Activated B cell treated with CpG ODN at 0.5 μM for 24 hours (primary cell): ENCODE results near the gene PCK2. TPM values are rescaled to one million over a fixed set of nuclear protein-coding genes. Genes with fewer than 3 reads are reported as not detected.

ENCODE experiments used
- ATAC-seq: fragments of 200-7000 bp; cut with Tn5 transposase; one replicate; pipeline ENCODE4 v1.10.0; 2021; ENCODE audit warnings: low read depth, mild to moderate bottlenecking, moderate library complexity
- CTCF ChIA-PET: fragments of 350-600 bp; sonication (Branson Sonifier 250); formaldehyde crosslinking; loops from one replicate; lab custom pipeline; 2021; ENCODE audit warnings: antibody characterized with exemption; lab: Charles Lee
- POLR2A ChIA-PET: fragments of 350-600 bp; sonication (Branson Sonifier 250); formaldehyde crosslinking; loops from one replicate; lab custom pipeline; 2021; ENCODE audit warnings: antibody characterized with exemption; lab: Charles Lee
- DNase-seq: peaks from one replicate; pipeline ENCODE4 v3.0.0; 2022
- H3K27ac Mint-ChIP-seq: one replicate; pipeline ENCODE4 v1.8.0; 2020; ENCODE audit warnings: mixed read lengths
- H3K27me3 Mint-ChIP-seq: one replicate; pipeline ENCODE4 v1.8.0; 2021; ENCODE audit warnings: mixed read lengths
- H3K36me3 Mint-ChIP-seq: one replicate; pipeline ENCODE4 v1.8.0; 2021; ENCODE audit warnings: low read depth, mixed read lengths
- H3K4me1 Mint-ChIP-seq: one replicate; pipeline ENCODE4 v1.8.0; 2021; ENCODE audit warnings: mixed read lengths
- H3K4me3 Mint-ChIP-seq: one replicate; pipeline ENCODE4 v1.8.0; 2020; ENCODE audit warnings: mild to moderate bottlenecking, mixed read lengths
- H3K9me3 Mint-ChIP-seq: one replicate; pipeline ENCODE4 v1.8.0; 2020; ENCODE audit warnings: mixed read lengths
- intact Hi-C: fragments of 100-400 bp; cut with micrococcal nuclease; formaldehyde crosslinking; loops from one replicate; pipeline ENCODE4 v1.15.1; 2024
- total RNA-seq: library from RNA; stranded (reverse); gene quantifications from 2 replicates; pipeline ENCODE4 v1.2.3, GENCODE V29; 2022
- TF ChIP-seq, protein P1 (sequence below): fragments of 200-600 bp; IDR thresholded peaks from one replicate; pipeline ENCODE4 v1.8.0; 2022; ENCODE audit warnings: antibody characterized with exemption, mild to moderate bottlenecking

The PCK2 gene
- total RNA-seq, 1 donor from 2014 or later = 102 TPM

DNA sequence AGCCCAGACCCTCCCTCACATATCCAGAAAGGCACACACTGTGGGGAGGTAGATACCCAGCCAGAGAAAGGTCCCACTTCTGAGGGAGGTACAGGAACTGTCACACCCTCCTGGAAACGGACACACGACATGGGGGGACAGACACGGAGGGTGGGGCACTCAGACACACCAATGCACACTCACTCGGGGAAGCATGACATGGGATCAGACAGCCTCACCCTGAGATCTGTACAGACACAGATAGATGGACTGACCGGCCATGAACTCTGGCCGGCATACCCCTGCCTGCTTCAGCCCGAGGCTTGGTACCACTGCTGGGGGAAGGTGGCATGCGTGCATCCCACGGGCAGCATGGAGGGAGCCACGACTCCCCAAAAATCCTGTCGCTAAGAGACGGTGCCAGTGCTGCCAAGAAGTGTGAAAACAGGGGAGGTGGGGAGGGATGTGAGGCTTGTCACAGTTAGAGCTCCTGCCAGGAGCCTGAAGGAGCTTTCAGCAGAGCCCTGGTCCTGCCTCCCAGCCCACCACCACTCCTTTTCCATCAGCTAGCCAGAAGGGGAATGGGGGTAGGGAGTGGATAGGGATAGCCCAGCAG lies 22.2 kb upstream of the PCK2 start:
- ChIA-PET CTCF (no interaction called here), POLR2A (no interaction called here)
- intact Hi-C loops = no loop called here
- TF ChIP-seq, protein P1, sequence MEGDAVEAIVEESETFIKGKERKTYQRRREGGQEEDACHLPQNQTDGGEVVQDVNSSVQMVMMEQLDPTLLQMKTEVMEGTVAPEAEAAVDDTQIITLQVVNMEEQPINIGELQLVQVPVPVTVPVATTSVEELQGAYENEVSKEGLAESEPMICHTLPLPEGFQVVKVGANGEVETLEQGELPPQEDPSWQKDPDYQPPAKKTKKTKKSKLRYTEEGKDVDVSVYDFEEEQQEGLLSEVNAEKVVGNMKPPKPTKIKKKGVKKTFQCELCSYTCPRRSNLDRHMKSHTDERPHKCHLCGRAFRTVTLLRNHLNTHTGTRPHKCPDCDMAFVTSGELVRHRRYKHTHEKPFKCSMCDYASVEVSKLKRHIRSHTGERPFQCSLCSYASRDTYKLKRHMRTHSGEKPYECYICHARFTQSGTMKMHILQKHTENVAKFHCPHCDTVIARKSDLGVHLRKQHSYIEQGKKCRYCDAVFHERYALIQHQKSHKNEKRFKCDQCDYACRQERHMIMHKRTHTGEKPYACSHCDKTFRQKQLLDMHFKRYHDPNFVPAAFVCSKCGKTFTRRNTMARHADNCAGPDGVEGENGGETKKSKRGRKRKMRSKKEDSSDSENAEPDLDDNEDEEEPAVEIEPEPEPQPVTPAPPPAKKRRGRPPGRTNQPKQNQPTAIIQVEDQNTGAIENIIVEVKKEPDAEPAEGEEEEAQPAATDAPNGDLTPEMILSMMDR = no peak
- ATAC-seq = no peak
- no peaks in the 10 kb centered on the region for H3K36me3 Mint-ChIP-seq
- no peak overlapping the region for H3K27ac Mint-ChIP-seq
- H3K4me3 Mint-ChIP-seq = no peak overlapping the region
- H3K4me1 Mint-ChIP-seq = peaks cover 21% of the 10 kb centered on the region
- no peaks in the 10 kb centered on the region for H3K27me3 Mint-ChIP-seq
- no peak for DNase-seq
- H3K9me3 Mint-ChIP-seq = no peaks in the 10 kb centered on the region

DNA sequence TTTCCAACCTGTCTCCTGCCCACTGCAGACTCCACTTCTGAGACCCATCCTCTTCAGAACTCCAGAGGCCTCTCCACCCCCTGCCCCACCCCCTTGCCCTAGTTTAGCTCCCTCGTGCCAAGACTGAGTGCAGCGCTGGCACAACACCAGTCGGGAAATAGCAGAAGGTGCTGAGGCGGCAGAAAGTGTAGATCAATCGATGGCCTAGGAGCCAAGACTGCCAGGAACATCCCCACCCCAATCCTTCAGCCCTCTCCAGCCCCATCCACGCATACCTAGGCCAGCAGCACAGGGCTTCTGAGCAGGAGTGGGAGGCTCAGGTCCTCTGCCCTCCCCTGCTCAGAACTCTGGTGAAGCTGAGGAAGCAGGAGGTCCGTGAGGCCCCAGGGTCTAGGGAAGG lies 21.7 kb upstream of the PCK2 start:
- Mint-ChIP-seq H3K27ac (no peak overlapping the region), H3K4me3 (no peak overlapping the region), H3K9me3 (no peaks in the 10 kb centered on the region), H3K36me3 (no peaks in the 10 kb centered on the region), H3K4me1 (peaks cover 21% of the 10 kb centered on the region), H3K27me3 (no peaks in the 10 kb centered on the region)
- ATAC-seq (no peak), DNase-seq (no peak)
- POLR2A ChIA-PET = interaction anchor here (0.6 kb wide), 1 partner anchor 276 kb away, joined by 4 read pairs; no protein-coding TSS in a partner anchor
- intact Hi-C loops = no loop called here
- CTCF ChIA-PET = interaction anchor here (1.2 kb wide), 1 partner anchor 14 kb away, joined by 5 read pairs; no protein-coding TSS in a partner anchor
- TF ChIP-seq, protein P1 = no peak

DNA sequence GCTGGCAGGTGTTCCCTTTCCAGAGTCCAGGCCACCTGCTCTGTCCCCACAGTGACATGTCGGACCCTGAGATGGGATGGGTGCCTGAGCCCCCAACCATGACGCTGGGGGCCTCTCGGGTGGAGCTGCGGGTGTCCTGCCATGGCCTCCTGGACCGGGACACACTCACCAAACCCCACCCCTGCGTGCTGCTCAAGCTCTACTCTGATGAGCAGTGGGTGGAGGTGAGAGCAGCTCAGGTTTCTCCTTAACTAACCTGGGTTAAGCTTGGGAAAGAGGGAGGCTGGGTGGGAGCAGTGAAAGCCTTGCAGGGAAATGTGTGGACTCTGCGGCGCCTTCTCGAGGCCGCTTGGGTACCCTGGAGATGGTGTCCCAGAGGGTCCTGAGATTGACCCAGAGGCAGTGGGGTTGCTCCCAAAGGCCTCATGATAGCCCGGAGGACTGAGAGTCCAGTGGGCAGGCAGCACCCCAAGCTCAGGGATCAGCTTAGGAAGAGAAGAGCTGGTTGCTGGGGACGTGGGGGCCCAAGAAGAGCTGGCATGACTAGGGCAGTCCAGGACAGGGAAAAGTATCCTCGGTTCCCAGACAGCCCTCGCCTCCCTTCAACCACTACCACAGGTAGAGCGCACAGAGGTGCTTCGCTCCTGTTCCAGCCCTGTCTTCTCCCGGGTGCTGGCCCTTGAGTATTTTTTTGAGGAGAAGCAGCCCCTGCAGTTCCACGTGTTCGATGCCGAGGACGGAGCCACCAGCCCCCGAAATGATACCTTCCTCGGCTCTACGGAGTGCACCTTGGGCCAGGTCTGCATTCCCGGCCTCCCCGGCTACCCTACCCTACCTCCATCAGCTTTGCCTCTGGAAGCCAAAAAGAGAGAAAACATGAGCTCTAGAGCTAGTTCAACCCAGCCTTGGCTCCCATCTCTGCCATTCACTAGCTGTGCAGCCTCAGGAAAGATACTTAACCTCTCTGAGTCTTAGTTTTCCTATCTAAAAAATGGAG lies 20.9 kb upstream of the PCK2 start:
- no peaks in the 10 kb centered on the region for H3K9me3 Mint-ChIP-seq

DNA sequence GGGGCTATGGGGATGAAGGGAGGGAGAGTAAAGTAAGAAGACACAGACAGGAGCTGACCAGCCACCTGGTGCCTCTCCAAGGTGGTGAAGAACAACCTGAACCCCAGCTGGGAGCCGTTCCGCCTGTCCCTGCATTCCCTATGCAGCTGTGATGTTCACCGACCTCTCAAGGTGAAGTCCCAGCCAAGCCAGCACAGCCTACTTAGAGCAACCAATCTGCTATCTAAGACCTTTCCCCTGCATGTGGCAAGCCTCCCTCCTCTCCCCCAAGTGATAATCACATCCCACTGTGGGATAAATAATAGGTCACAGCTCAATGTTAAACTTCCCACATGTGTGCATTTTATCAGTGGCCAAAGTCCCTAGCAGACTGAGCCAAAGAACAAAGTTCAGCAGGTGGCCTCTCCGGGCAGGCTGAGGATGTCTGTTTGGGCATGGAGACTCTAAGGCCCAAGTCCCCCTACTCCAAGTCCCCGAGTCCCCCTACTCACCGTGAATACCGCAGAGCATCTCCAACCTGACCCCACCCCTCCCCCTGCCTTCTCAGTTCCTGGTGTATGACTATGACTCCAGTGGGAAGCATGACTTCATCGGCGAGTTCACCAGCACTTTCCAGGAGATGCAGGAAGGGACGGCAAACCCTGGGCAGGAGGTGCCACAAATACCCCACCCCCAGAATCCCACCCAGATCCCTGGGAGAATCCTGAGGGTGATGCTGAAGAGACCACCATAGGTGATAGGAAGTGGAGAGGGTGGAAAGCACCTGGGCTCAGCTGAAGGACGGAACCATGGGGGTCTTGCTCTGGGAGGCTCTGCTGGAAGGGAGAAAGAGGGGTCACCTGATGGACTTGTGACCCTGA lies 19.3 kb upstream of the PCK2 start:
- POLR2A ChIA-PET = interaction anchor here (0.5 to 1.5 kb wide), 11 partner anchors 8 to 1845 kb away, joined by 3 to 13 read pairs (median 3); partner anchors contain the start of genes CARMIL3, PCK2, PSME1 and TM9SF1
- peak overlapping the region; percentile 42 for H3K4me3 Mint-ChIP-seq
- peak; percentile 15 for ATAC-seq

More for the DNA sequence above, 20.9 kb upstream of the PCK2 start:
- Mint-ChIP-seq H3K36me3 (no peaks in the 10 kb centered on the region), H3K4me3 (no peak overlapping the region), H3K4me1 (peaks cover 21% of the 10 kb centered on the region), H3K27ac (no peak overlapping the region), H3K27me3 (no peaks in the 10 kb centered on the region)
- TF ChIP-seq, protein P1 = no peak
- CTCF ChIA-PET = interaction anchor here (0.9 to 1.2 kb wide), 2 partner anchors 15 to 19 kb away, joined by 3 to 5 read pairs; no protein-coding TSS in a partner anchor
- no peak for DNase-seq
- POLR2A ChIA-PET = interaction anchor here (0.5 to 0.6 kb wide), 2 partner anchors 20 to 276 kb away, joined by 3 to 4 read pairs; no protein-coding TSS in a partner anchor
- intact Hi-C loops = no loop called here
- ATAC-seq = no peak

More for the DNA sequence above, 19.3 kb upstream of the PCK2 start:
- Mint-ChIP-seq H3K9me3 (no peaks in the 10 kb centered on the region), H3K27ac (peak overlapping the region; percentile 87), H3K36me3 (no peaks in the 10 kb centered on the region), H3K4me1 (peaks cover 27% of the 10 kb centered on the region), H3K27me3 (no peaks in the 10 kb centered on the region)
- CTCF ChIA-PET = interaction anchor here (0.8 to 2.0 kb wide), 3 partner anchors 16 to 34 kb away, joined by 3 to 13 read pairs (median 8); no protein-coding TSS in a partner anchor
- DNase-seq = no peak
- intact Hi-C loops = no loop called here
- TF ChIP-seq, protein P1 = no peak
